ENCODE results near the gene LIPT1.
A peak's percentile ranks its signal among the peaks of the same experiment; 100 is the strongest.
"Not testable (repeated sequence)": the region's sequence is repeated elsewhere in the genome, so short reads cannot be mapped to it uniquely, and the experiment has no call there.

Gene LIPT1

GRCh38 chr2:99154643-99155536 lies at the start of gene LIPT1, which contains the start of gene TSGA10:
LIPT1 (plus strand) TSS chr2:99154967; CDS start chr2:99161958, 6,991 bp downstream.
TSGA10 (minus strand) TSS chr2:99154942; CDS start chr2:99109439, 45,503 bp downstream.
- DNase-seq (ENCODE audit: low spot score): peak; percentile 96

GRCh38 chr2:99106913-99107312 lies 47.9 kb upstream of the LIPT1 start:
- no peak for DNase-seq (ENCODE audit: low spot score)

GRCh38 chr2:99111236-99111635 lies 43.5 kb upstream of the LIPT1 start:
- no peak for DNase-seq (ENCODE audit: low spot score)

GRCh38 chr2:99111945-99112344 lies 42.8 kb upstream of the LIPT1 start:
- no peak for DNase-seq (ENCODE audit: low spot score)

- DNase-seq (ENCODE audit: low spot score): no peak
These were observed 42.1 kb upstream of the LIPT1 start for GRCh38 chr2:99112617-99113016.

- DNase-seq (ENCODE audit: low spot score): no peak
These were observed 26.8 kb upstream of the LIPT1 start for GRCh38 chr2:99127981-99128380.

- DNase-seq (ENCODE audit: low spot score): not testable (repeated sequence)
These were observed 19.7 kb upstream of the LIPT1 start for GRCh38 chr2:99135044-99135556.

- DNase-seq (ENCODE audit: low spot score): no peak
These were observed 15.8 kb upstream of the LIPT1 start for GRCh38 chr2:99139003-99139402.

- DNase-seq (ENCODE audit: low spot score): no peak
These were observed 14.5 kb upstream of the LIPT1 start for GRCh38 chr2:99140056-99140859.

- peak; percentile 10 for DNase-seq (ENCODE audit: low spot score)
These were observed 14.0 kb upstream of the LIPT1 start for GRCh38 chr2:99140860-99141109.

- DNase-seq (ENCODE audit: low spot score): peak; percentile 90
These were observed 13.4 kb upstream of the LIPT1 start, which contains the start of gene C2orf15 for GRCh38 chr2:99141110-99142108. C2orf15 (plus strand) TSS chr2:99141707; CDS start chr2:99150559, 8,852 bp downstream.

- DNase-seq (ENCODE audit: low spot score): no peak
These were observed 4.1 kb upstream of the LIPT1 start for GRCh38 chr2:99150706-99151105.

- DNase-seq (ENCODE audit: low spot score): no peak
These were observed 2.4 kb upstream of the LIPT1 start for GRCh38 chr2:99152199-99152895.

- DNase-seq (ENCODE audit: low spot score): no peak
These were observed 704 bp upstream of the LIPT1 start for GRCh38 chr2:99153921-99154604.

- peak; percentile 24 for DNase-seq (ENCODE audit: low spot score)
These were observed 2.1 kb downstream of the LIPT1 start for GRCh38 chr2:99156891-99157290.

- no peak for DNase-seq (ENCODE audit: low spot score)
These were observed 3.8 kb downstream of the LIPT1 start for GRCh38 chr2:99158599-99158998.

GRCh38 chr2:99159594-99159993 lies 4.8 kb downstream of the LIPT1 start:
- no peak for DNase-seq (ENCODE audit: low spot score)

- DNase-seq (ENCODE audit: low spot score): no peak
These were observed 11.5 kb downstream of the LIPT1 start for GRCh38 chr2:99166218-99166617.

GRCh38 chr2:99169534-99169933 lies 14.8 kb downstream of the LIPT1 start:
- no peak for DNase-seq (ENCODE audit: low spot score)

All from germinal center (tissue), 1 donor.